ENCODE measurements around the gene GRK1.

GRK1 gene

DNA sequence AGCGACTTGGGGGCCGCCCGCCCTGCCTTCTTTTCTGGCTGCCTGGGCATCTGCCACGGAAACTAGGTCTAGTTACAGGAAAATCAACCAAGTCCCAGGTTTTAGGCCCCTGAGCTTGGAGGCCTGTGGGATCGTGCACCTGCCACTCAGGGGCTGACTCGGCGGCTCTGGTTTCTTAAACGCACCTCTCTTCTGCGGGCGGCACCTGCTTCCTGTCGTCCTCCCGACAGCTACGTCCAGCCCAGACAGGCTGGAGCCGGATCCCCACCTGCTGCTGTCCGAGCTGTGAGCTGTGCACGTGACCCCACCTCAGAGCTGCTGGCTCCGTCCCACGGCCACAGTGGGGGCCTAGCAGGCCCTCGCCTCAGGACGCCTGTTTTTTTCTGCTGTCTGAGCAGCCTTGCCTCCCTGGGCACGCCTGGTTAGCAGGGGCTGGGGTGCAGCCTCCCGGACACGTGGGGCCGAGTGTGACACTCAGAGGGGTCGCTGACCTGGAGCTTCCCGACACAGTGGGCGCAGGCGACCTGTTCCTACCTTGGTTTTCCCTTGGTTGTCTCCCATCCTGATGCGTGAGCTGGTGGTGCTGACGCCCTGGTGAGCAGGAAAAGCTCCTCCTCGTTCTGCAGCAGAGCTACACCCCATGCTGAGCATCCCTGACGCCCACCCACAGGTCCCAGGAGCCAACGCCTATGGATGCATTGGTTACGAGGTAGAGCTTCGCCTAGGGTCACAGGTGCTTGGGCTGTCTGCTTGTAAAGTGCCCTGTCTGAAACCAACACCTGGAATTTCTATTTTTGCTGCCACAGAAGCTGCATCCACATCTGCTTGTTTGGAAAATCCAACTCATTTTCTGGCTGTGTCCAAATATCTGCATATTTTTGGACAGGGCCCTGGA is 109.5 kb downstream of the GRK1 start:
- no peak overlapping the region for H3K9ac ChIP-seq (ENCODE audit: insufficient read length, low read depth)
- H3K9me3 ChIP-seq (ENCODE audit: insufficient read depth, low read length), result peaks cover 14% of the 10 kb centered on the region
- TF ChIP-seq ZNF274 (IDR thresholded peaks at IDR 0.05; ENCODE audit: low read depth, low read length) (no peak), SUZ12 (IDR thresholded peaks at IDR 0.05; ENCODE audit: extremely low read depth, insufficient read depth, insufficient read length) (no peak), YY1 (IDR thresholded peaks at IDR 0.05; ENCODE audit: insufficient read depth, insufficient read length) (no peak)
- no peak overlapping the region for H3K4me3 ChIP-seq (ENCODE audit: insufficient read length, low read depth)
- no peaks in the 10 kb centered on the region for H3K36me3 ChIP-seq (ENCODE audit: insufficient read depth, insufficient read length, low read length)
- no peaks in the 10 kb centered on the region for H3K4me1 ChIP-seq (ENCODE audit: insufficient read depth, insufficient read length)
- peaks cover 14% of the 10 kb centered on the region for H3K27me3 ChIP-seq (ENCODE audit: insufficient read depth, insufficient read length)
- no peak for DNase-seq (ENCODE audit: low read depth, low spot score)

GRCh38 chr13:113777311-113778260 is 110.6 kb downstream of the GRK1 start:
- H3K36me3 ChIP-seq (ENCODE audit: insufficient read depth, insufficient read length, low read length), result no peaks in the 10 kb centered on the region
- peaks cover 14% of the 10 kb centered on the region for H3K27me3 ChIP-seq (ENCODE audit: insufficient read depth, insufficient read length)
- H3K9ac ChIP-seq (ENCODE audit: insufficient read length, low read depth), result no peak overlapping the region
- peaks cover 3% of the 10 kb centered on the region; the same call in 1 of the 2 replicates for H3K9me3 ChIP-seq (ENCODE audit: insufficient read depth, low read length)
- H3K4me1 ChIP-seq (ENCODE audit: insufficient read depth, insufficient read length), result no peaks in the 10 kb centered on the region
- DNase-seq (ENCODE audit: low read depth, low spot score), result peak; percentile 38
- no peak for TF ChIP-seq YY1 (IDR thresholded peaks at IDR 0.05; ENCODE audit: insufficient read depth, insufficient read length)
- no peak for TF ChIP-seq SUZ12 (IDR thresholded peaks at IDR 0.05; ENCODE audit: extremely low read depth, insufficient read depth, insufficient read length)
- no peak for TF ChIP-seq ZNF274 (IDR thresholded peaks at IDR 0.05; ENCODE audit: low read depth, low read length)
- H3K4me3 ChIP-seq (ENCODE audit: insufficient read length, low read depth), result no peak overlapping the region

DNA sequence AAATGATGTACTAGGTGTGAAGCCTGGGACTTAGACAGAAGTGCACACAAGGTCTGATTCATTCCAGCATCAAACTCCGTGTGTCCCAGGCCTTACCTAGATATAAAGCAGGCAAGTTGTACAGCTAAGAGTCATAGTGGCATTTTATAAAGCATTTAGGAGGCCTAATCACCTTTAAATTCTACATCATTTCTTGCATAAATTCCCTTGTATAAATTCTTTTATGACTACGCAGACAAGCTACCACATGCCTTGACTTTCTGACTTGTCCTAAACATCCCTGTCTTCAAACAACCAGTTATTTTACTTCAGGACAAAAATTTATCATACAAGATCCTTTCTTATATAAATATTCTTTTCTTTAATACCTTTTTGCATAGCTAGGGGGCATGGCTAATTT is 114.6 kb downstream of the GRK1 start:
- H3K4me3 ChIP-seq (ENCODE audit: insufficient read length, low read depth), result no peak overlapping the region
- peaks cover 13% of the 10 kb centered on the region for H3K27me3 ChIP-seq (ENCODE audit: insufficient read depth, insufficient read length)
- H3K9me3 ChIP-seq (ENCODE audit: insufficient read depth, low read length), result peaks cover 17% of the 10 kb centered on the region; the same call in 1 of the 2 replicates
- H3K9ac ChIP-seq (ENCODE audit: insufficient read length, low read depth), result no peak overlapping the region
- DNase-seq (ENCODE audit: low read depth, low spot score), result no peak
- H3K4me1 ChIP-seq (ENCODE audit: insufficient read depth, insufficient read length), result no peaks in the 10 kb centered on the region
- no peaks in the 10 kb centered on the region for H3K36me3 ChIP-seq (ENCODE audit: insufficient read depth, insufficient read length, low read length)
- no peak for TF ChIP-seq YY1 (IDR thresholded peaks at IDR 0.05; ENCODE audit: insufficient read depth, insufficient read length)
- TF ChIP-seq ZNF274 (IDR thresholded peaks at IDR 0.05; ENCODE audit: low read depth, low read length), result no peak
- no peak for TF ChIP-seq SUZ12 (IDR thresholded peaks at IDR 0.05; ENCODE audit: extremely low read depth, insufficient read depth, insufficient read length)

DNA sequence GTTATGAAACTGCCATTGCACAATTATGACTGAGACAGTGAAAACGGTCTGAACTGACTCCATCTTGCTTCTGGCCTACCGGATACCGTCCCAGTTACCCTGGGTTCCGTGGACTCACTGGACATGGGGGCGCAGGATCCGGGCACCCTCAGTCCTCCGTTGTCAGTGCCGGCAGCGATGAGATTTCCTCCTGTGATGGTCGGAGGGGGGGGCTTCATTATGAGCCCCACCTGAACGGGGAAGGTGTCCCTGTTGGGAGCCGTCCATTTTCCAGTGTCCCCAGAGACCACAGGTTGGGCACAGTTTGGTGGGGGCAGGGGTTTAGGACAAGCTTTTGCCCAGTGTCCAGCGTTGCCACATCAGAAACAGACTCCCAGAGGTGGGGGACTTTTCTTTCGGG is 115.5 kb downstream of the GRK1 start:
- TF ChIP-seq ZNF274 (IDR thresholded peaks at IDR 0.05; ENCODE audit: low read depth, low read length), result no peak
- no peak for TF ChIP-seq SUZ12 (IDR thresholded peaks at IDR 0.05; ENCODE audit: extremely low read depth, insufficient read depth, insufficient read length)
- TF ChIP-seq YY1 (IDR thresholded peaks at IDR 0.05; ENCODE audit: insufficient read depth, insufficient read length), result no peak
- no peak overlapping the region for H3K9ac ChIP-seq (ENCODE audit: insufficient read length, low read depth)
- no peak overlapping the region for H3K4me3 ChIP-seq (ENCODE audit: insufficient read length, low read depth)
- H3K9me3 ChIP-seq (ENCODE audit: insufficient read depth, low read length), result peaks cover 17% of the 10 kb centered on the region; the same call in 1 of the 2 replicates
- peaks cover 7% of the 10 kb centered on the region for H3K27me3 ChIP-seq (ENCODE audit: insufficient read depth, insufficient read length)
- DNase-seq (ENCODE audit: low read depth, low spot score), result no peak
- H3K36me3 ChIP-seq (ENCODE audit: insufficient read depth, insufficient read length, low read length), result no peaks in the 10 kb centered on the region
- H3K4me1 ChIP-seq (ENCODE audit: insufficient read depth, insufficient read length), result no peaks in the 10 kb centered on the region

DNA sequence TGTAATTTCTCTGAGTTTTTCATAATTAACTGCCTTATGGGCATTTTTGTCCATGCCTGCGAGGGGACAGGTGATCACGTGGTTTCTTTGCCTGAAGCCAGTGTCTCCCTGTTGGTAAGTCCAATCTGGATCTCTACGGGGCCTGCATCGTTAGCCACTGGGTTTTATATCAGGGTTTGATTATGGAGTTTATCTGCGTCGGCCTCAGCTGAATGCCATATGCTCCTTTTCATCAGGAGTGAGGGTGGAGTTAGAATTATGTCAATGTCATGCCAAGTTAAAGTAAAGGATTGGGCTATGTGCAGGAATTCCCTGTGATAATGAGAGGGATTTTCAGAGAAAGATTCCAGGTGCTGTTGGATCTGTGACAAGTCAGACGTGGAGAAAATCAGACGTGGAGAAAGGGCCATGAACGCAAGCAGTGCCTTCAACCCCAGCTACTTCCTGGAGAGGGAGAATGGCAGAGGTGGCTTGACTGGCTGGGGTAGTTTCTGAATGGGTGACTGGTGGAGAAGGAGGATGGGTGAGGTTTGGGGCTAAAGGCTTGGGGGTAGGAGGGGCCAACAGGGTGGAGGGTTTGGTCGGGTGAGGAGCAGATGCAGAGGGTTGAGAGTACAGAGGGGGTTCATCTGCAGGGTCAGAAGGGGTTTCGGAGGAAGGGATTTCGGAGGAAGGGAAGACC is 116.3 kb downstream of the GRK1 start:
- no peak overlapping the region for H3K9ac ChIP-seq (ENCODE audit: insufficient read length, low read depth)
- peaks cover 17% of the 10 kb centered on the region; the same call in 1 of the 2 replicates for H3K9me3 ChIP-seq (ENCODE audit: insufficient read depth, low read length)
- TF ChIP-seq YY1 (IDR thresholded peaks at IDR 0.05; ENCODE audit: insufficient read depth, insufficient read length), result no peak
- no peak for TF ChIP-seq ZNF274 (IDR thresholded peaks at IDR 0.05; ENCODE audit: low read depth, low read length)
- no peak for TF ChIP-seq SUZ12 (IDR thresholded peaks at IDR 0.05; ENCODE audit: extremely low read depth, insufficient read depth, insufficient read length)
- no peak overlapping the region for H3K4me3 ChIP-seq (ENCODE audit: insufficient read length, low read depth)
- H3K4me1 ChIP-seq (ENCODE audit: insufficient read depth, insufficient read length), result no peaks in the 10 kb centered on the region
- no peaks in the 10 kb centered on the region for H3K27me3 ChIP-seq (ENCODE audit: insufficient read depth, insufficient read length)
- no peak for DNase-seq (ENCODE audit: low read depth, low spot score)
- H3K36me3 ChIP-seq (ENCODE audit: insufficient read depth, insufficient read length, low read length), result no peaks in the 10 kb centered on the region

GRCh38 chr13:113783966-113784644 is 117.1 kb downstream of the GRK1 start:
- no peak overlapping the region for H3K9ac ChIP-seq (ENCODE audit: insufficient read length, low read depth)
- no peaks in the 10 kb centered on the region for H3K36me3 ChIP-seq (ENCODE audit: insufficient read depth, insufficient read length, low read length)
- H3K9me3 ChIP-seq (ENCODE audit: insufficient read depth, low read length), result peaks cover 17% of the 10 kb centered on the region; the same call in 1 of the 2 replicates
- TF ChIP-seq SUZ12 (IDR thresholded peaks at IDR 0.05; ENCODE audit: extremely low read depth, insufficient read depth, insufficient read length) (no peak), YY1 (IDR thresholded peaks at IDR 0.05; ENCODE audit: insufficient read depth, insufficient read length) (no peak), ZNF274 (IDR thresholded peaks at IDR 0.05; ENCODE audit: low read depth, low read length) (no peak)
- H3K27me3 ChIP-seq (ENCODE audit: insufficient read depth, insufficient read length), result no peaks in the 10 kb centered on the region
- no peak overlapping the region for H3K4me3 ChIP-seq (ENCODE audit: insufficient read length, low read depth)
- no peaks in the 10 kb centered on the region for H3K4me1 ChIP-seq (ENCODE audit: insufficient read depth, insufficient read length)
- DNase-seq (ENCODE audit: low read depth, low spot score), result no peak
